Neuron (in vitro differentiated cells): ENCODE results near the gene RNASE11.
"Not testable (repeated sequence)": the region's sequence is repeated elsewhere in the genome, so short reads cannot be mapped to it uniquely, and the experiment has no call there.

ENCODE experiments used
- H2AFZ ChIP-seq: one replicate; pipeline ENCODE4 v1.6.1; 2013; ENCODE audit warnings: low read depth, mild to moderate bottlenecking, inconsistent platforms, low read length, moderate library complexity
- H3K27me3 ChIP-seq: one replicate; pipeline ENCODE4 v1.6.1; 2013; ENCODE audit warnings: low read length; ENCODE audit not compliant: insufficient read depth
- H3K36me3 ChIP-seq: one replicate; pipeline ENCODE4 v1.6.1; 2013; ENCODE audit warnings: low read length; ENCODE audit not compliant: insufficient read depth
- H3K4me1 ChIP-seq: one replicate; pipeline ENCODE4 v1.6.1; 2013; ENCODE audit warnings: low read length; ENCODE audit not compliant: insufficient read depth
- H3K4me3 ChIP-seq: 2 replicates; pipeline ENCODE4 v1.5.1; 2013; ENCODE audit warnings: mild to moderate bottlenecking, low read length, moderate library complexity
- H3K9me3 ChIP-seq: one replicate; pipeline ENCODE4 v1.6.1; 2013; ENCODE audit warnings: low read length

RNASE11 gene

DNA sequence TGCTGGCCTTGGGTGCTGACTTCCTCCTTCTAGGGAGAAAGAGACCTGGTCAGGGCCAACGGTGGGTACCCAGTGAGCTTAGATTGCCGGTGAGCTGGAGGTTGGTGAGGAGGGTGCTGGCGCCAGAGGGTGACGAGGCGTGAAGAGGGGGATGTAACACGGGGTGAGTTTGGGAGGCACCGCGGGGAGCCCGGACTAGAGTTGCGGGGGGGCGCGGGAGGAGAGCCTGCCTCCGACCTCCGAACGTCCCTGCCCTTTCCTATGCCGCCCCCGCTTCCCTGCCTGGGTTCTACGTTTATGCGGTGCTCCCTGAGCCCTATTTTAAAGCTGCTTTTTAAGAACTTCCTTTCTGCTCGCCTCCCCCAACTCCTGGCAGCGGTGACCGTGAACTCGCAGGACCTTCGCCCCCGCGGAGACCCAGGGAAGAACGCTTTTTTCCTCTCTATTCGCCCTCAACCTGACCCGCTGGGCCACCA lies 35.1 kb upstream of the RNASE11 start:
- Histone ChIP-seq H2AFZ (no peak overlapping the region), H3K4me3 (no peak overlapping the region), H3K36me3 (no peaks in the 10 kb centered on the region), H3K4me1 (peaks cover 15% of the 10 kb centered on the region), H3K27me3 (peaks cover 61% of the 10 kb centered on the region), H3K9me3 (no peaks in the 10 kb centered on the region)

DNA sequence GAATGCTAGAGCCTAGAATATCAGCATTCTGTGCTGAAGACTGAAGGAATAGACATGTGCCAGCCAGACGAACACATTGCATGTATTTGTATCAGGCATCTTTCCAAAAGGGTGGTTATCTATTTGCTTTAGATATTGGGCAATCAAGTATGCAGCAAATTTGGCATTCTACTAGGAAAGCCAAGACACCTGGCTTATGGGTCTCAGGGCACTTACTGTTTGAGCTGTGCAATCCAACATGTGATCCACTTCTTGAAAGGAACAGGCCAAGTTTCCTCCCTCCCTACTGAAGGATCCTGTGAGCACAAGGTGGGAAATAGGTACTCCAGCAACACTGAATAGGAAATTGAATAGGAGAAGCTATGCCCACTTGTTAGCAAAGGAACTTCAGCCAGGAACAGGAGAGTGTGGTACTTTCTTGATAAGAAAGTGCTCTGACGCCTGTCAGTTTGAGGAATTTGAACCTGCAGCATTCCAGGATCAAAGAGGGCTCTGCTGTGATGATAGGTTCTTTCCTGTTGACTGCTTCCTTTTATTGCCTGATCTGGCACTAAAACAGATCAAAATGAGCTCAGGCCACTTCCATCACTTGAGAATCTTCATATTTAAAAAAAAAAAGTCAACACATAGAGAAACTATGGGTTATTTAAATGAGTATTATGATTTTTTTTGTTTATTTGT lies 33.1 kb upstream of the RNASE11 start:
- peaks cover 42% of the 10 kb centered on the region for H3K27me3 ChIP-seq
- H3K4me1 ChIP-seq = peaks cover 15% of the 10 kb centered on the region
- no peaks in the 10 kb centered on the region for H3K9me3 ChIP-seq
- no peaks in the 10 kb centered on the region for H3K36me3 ChIP-seq
- no peak overlapping the region for H2AFZ ChIP-seq
- no peak overlapping the region for H3K4me3 ChIP-seq

DNA sequence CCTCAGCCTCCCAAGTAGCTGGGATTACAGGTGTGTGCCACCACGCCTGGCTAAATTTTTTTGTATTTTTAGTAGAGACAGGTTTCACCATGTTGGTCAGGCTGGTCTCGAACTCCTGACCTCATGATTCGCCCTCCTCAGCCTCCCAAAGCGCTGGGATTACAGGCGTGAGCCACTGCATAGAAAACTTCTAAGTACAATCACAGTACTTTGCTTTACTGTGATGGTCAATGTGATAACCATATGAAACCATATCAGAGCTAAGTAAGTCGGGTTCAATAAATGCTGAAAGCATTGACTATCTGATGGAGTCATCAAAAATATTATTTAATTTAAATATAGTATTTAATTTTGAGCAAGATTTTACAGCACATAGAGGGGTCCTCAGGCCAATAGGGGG lies 31.9 kb upstream of the RNASE11 start:
- H3K27me3 ChIP-seq = peaks cover 33% of the 10 kb centered on the region
- H3K9me3 ChIP-seq, H3K4me1 ChIP-seq, H2AFZ ChIP-seq, H3K4me3 ChIP-seq, H3K36me3 ChIP-seq: not testable (repeated sequence)

DNA sequence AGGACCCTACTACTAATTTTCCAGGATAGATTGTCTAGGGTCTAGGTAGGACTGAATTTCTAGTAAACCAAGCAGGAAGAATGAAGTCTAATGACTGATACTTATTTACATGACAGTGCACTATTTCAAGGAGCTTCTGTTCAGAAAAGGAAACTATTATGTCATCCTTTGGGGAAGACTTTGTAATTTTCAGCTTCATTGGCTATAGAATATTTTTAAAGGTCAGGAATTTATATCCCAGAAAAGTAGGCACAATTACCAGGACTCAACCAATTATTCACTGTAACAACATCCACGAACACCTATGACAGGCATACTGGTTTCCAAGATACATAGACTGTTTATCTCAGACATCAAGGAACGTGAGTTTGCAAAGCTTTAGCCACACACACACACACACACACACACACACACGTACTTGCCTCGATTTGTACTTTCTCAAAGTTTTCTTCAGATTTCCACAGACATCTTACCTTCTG lies 30.5 kb upstream of the RNASE11 start:
- Histone ChIP-seq H3K4me1 (peaks cover 9% of the 10 kb centered on the region), H3K9me3 (no peaks in the 10 kb centered on the region), H3K36me3 (no peaks in the 10 kb centered on the region), H3K4me3 (no peak overlapping the region), H3K27me3 (peaks cover 22% of the 10 kb centered on the region), H2AFZ (no peak overlapping the region)

DNA sequence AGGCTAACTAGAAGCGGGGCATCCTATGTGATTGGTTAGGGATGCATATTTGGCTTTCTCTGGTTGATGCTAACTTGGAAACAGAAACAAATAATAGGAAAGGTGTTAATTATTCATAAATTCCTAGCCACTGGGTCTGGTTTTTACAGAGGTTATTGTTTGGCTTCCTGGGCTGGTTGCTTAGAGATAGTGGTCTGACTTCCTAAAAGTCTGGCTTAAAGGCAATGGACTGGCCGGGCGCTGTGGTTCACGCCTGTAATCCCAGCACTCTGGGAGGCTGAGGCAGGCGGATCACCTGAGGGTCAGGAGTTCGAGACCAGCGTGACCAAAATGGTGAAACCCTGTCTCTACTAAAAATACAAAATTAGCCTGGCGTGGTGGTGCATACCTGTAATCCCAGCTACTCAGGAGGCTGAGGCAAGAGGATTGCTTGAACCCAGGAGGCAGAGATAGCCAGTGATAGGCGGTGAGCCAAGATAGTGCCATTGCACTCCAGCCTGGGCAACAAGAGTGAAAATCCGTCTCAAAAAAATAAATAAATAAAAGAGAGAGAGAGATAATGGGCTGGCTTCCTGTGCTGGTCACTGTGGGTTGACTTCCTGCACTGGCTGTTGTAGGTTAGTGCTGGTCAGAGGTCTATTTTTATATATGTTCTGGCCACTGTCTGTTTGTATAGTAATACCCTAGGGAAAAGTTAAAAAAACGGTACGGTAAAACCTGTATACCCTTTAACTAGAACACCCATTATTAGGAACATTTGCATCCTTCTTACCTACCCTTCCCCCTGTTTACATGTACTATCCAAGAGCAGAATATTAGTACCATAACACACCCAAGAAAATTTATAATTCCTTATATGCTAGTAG lies 29.6 kb upstream of the RNASE11 start:
- Histone ChIP-seq H3K4me1 (peaks cover 5% of the 10 kb centered on the region), H2AFZ (no peak overlapping the region), H3K36me3 (no peaks in the 10 kb centered on the region), H3K4me3 (no peak overlapping the region), H3K9me3 (no peaks in the 10 kb centered on the region), H3K27me3 (peaks cover 12% of the 10 kb centered on the region)

DNA sequence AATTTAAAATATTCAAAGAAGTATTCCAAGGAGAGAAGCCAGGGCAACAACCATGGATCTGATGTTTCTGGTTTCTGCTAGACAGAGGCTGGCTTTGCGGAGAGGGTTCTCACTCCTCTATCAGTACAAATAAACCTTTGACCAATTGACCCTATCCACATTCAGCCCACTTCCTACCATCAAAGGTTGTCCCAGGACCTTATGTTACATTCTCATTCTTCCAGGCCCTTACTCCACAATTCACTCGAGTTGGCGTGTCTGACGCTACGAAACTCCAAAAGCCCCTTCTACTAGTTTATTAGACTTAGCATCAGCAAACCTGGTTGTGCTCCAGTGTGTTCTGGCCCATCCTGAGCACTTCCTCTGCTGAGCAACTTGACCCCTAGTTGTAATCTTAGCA lies 28.2 kb upstream of the RNASE11 start:
- Histone ChIP-seq H3K4me3 (no peak overlapping the region), H3K4me1 (peaks cover 5% of the 10 kb centered on the region), H3K9me3 (no peaks in the 10 kb centered on the region)

DNA sequence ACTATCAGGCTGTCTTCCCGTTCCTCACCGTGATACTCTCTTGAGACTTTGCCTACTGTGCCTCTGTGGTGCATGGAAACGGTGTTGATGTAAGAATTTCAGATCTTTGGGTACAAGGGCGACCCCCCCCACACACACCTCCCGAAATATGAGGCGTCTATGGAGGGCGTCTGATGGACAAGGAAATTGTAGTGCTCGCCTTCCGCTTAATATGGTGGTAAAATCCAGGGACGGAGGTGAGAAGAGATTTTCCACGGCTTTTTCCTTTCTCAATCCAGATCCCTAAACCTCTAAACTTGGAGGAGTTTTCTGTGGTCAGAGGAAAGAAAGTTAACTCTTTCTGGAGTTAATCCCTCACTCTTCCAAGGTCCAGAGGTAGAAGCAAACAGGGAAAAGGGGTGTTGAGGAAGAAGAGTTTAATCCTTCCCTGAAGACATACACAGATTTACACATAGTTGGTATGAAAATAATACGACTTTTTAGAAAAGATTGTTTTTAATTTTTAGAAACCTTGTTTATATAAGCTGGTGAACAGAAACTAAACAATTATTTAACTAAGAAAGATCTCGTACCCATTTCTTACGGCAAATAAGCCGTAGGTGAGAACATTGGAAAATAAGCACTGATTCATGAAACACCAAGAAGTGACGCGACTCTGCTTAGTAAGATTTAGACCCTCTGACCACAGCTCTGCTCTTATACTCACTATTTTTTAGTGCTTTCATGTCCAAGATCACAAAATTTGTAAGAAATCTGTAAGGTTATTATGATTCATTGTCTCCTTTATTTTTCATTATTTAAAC lies 26.4 kb upstream of the RNASE11 start:
- peak overlapping the region; percentile 54 for H3K4me3 ChIP-seq
- H3K4me1 ChIP-seq = peaks cover 5% of the 10 kb centered on the region
- no peaks in the 10 kb centered on the region for H3K27me3 ChIP-seq
- peak overlapping the region; percentile 66 for H2AFZ ChIP-seq
- no peaks in the 10 kb centered on the region for H3K36me3 ChIP-seq
- H3K9me3 ChIP-seq = no peaks in the 10 kb centered on the region

More for the DNA sequence above, 28.2 kb upstream of the RNASE11 start:
- no peaks in the 10 kb centered on the region for H3K36me3 ChIP-seq
- H3K27me3 ChIP-seq = peaks cover 4% of the 10 kb centered on the region
- H2AFZ ChIP-seq = no peak overlapping the region

DNA sequence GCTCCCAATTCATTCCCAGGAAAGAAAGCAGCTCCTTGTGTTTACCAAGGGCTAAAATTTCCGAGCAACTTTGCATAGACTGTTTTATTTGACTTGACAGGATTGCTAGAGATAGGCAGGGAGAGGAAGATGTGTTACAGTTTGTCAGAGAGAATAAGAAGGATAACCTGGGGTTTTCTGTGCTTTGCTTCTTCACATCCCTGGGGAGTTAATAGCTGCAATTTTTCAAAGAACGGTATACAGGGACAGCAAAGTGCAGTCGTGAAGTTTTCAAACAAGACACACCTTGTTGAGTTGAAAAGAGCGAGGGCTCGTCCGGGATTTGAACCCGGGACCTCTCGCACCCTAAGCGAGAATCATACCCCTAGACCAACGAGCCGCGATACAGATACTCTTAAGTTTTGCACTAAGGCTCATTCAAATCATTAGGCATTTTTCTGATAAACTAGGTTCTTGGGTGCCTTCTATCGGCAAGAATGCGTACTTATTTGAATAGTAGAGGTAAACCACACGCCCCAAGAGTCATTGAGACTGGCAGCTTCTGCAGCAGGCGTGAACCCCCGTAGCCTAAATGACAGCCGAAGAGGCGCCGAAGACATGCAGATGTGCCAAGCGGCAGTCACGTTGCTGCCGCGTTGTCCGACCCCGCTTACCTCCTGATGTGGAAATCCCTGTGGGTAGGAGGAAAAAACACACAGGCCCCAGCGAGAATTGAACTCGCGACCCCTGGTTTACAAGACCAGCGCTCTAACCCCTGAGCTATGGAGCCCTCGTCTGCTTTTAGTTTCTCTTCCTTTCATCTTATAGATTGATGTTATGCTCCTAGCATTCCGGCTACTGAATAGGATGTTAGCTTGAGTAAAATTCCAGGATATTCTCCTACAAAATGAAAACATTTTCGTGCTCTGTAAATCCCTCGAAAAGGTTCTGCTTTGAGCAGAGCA lies 25.6 kb upstream of the RNASE11 start:
- Histone ChIP-seq H3K4me3 (peak overlapping the region; percentile 54), H3K36me3 (no peaks in the 10 kb centered on the region), H3K9me3 (no peaks in the 10 kb centered on the region), H3K4me1 (peaks cover 5% of the 10 kb centered on the region), H3K27me3 (no peaks in the 10 kb centered on the region), H2AFZ (peak overlapping the region; percentile 66)

DNA sequence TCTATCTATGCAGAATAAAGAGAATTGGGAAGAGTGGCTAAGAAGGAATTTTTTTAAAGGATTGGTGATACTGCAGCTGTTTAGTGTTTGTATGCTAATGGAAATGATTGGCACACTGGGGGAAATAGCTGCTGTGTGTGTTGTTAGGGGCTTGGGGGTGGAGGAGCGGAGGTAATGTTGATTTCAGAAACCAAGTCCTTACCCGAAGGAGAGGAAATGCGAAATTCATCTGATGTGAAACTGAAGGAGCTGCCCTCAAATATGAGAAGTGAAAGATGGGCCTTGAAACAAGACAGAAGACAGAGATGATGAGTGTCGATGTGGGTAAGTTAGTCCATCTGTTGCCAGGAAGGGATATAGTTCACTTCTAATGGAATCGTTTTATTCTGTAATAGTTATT lies 24.6 kb upstream of the RNASE11 start:
- Histone ChIP-seq H3K4me1 (peaks cover 5% of the 10 kb centered on the region), H3K36me3 (no peaks in the 10 kb centered on the region), H3K27me3 (no peaks in the 10 kb centered on the region), H3K9me3 (no peaks in the 10 kb centered on the region), H2AFZ (no peak overlapping the region), H3K4me3 (no peak overlapping the region)

DNA sequence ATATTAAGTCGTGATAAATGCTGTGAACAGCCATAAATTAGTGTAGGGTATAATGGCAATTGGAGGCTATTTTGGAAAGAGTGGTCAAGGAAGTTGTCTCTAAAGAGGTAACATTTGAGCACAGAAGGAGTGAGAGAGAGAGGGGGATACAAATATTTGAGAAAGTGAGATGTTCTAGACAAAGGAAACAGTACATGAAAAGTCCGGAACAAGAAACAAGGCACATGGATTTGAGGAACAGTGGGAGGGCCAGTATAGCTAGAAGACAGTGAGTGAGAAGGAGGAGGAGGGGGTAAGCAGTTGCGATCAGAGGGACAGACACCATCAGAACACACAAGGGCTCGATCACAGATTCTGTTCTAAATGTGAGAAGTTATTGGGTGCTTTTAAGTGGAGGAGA lies 23.5 kb upstream of the RNASE11 start:
- no peak overlapping the region for H3K4me3 ChIP-seq
- peaks cover 5% of the 10 kb centered on the region for H3K4me1 ChIP-seq
- H3K9me3 ChIP-seq = no peaks in the 10 kb centered on the region
- no peaks in the 10 kb centered on the region for H3K36me3 ChIP-seq
- no peaks in the 10 kb centered on the region for H3K27me3 ChIP-seq
- H2AFZ ChIP-seq = no peak overlapping the region

DNA sequence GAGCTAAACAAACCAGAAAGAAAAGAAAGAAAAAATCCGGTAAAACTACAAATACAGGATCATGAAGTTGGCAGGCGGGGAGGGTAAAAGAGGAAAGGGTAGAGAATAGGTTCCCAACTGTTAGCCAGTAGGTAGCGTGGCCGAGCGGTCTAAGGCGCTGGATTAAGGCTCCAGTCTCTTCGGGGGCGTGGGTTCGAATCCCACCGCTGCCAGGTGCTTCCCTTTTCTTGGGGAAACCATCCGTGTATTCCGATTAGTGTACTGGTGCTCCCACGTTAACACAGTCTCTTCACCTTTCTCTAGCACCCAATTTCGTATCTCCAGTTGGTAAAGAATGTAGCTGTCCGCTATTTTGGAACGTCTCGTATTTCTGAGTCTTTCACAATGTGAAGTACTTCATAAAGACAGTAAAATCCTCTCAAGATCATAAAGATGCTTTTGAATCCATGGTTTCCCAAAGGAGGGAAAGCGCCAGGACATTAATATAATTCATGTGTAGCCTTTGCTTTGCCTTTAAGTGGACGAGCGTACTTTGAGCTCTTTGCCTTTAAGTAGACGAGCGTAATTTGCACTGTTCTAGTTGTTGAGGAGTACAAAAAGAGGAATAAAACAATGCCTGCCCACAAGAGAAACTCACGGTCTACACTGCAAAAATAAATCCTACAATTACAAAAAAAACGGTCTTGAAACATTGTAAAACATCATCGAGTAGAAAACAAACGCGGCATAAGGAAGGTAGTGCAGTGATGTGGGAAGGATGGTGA lies 22.4 kb upstream of the RNASE11 start:
- H3K9me3 ChIP-seq = no peaks in the 10 kb centered on the region
- H3K36me3 ChIP-seq = no peaks in the 10 kb centered on the region
- peak overlapping the region; percentile 95 for H2AFZ ChIP-seq
- peaks cover 5% of the 10 kb centered on the region for H3K4me1 ChIP-seq
- no peaks in the 10 kb centered on the region for H3K27me3 ChIP-seq
- H3K4me3 ChIP-seq = peak overlapping the region; percentile 91
